LNCAP (cell line): ENCODE data around the gene USP7.

ENCODE experiments used
- TF ChIP-seq, protein P1 (sequence below): fragments of 450-650 bp; IDR thresholded peaks from 2 replicates; pipeline ENCODE4 v1.5.1; 2017; ENCODE audit warnings: mild to moderate bottlenecking

Gene USP7

DNA sequence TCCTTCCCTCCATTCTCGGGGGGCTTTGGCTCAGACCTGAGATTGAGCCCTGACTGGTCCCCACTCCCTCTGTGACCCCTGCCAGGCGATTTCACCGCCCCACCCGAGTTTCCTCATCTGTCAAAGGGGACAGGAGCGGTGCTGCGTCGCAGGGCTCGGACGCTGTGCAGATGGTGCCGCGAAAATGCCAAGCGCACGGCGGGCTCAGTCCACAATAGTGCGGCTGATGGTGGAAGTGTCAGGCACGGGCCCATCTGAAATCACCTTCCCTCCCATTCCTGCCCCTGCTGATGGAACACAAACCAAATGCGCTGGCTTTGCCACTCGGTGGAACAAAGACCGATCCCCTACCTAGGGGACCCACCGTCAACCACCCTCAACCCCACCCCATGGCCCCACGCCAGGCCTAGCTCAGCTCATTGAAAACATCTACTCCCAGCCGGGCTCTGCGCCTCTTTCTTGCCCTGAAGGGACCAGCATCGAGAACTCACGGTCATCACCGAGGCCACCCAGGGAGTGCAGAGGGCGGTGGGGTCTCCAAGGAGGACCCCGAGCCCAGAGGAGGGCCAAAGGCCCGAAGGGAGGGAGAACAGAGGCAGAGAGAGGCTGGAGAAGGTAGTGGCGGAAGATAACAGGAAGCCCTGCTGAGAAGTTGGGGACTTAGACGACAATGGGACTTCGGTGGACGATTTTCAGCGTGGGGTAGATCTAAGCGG, 96.3 kb downstream of the USP7 start:
- TF ChIP-seq, protein P1, sequence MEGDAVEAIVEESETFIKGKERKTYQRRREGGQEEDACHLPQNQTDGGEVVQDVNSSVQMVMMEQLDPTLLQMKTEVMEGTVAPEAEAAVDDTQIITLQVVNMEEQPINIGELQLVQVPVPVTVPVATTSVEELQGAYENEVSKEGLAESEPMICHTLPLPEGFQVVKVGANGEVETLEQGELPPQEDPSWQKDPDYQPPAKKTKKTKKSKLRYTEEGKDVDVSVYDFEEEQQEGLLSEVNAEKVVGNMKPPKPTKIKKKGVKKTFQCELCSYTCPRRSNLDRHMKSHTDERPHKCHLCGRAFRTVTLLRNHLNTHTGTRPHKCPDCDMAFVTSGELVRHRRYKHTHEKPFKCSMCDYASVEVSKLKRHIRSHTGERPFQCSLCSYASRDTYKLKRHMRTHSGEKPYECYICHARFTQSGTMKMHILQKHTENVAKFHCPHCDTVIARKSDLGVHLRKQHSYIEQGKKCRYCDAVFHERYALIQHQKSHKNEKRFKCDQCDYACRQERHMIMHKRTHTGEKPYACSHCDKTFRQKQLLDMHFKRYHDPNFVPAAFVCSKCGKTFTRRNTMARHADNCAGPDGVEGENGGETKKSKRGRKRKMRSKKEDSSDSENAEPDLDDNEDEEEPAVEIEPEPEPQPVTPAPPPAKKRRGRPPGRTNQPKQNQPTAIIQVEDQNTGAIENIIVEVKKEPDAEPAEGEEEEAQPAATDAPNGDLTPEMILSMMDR, result no peak

DNA sequence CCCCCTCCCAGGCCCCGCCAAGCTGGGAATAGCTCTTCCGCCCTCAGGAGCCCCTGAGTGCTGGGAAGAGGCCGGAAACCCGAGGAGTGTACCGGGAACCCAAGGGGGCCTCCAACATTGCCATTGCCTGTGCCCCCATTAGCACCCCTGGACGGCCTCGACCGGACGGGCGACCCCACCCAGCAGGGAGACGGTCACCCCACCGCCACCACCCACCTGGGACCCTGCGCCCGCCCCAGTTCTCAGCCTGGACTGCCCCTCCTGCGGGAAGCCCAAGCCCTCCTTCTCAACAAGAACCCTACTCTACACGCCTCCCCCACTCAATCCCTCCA, 96.9 kb downstream of the USP7 start:
- TF ChIP-seq, protein P1, result no peak

DNA sequence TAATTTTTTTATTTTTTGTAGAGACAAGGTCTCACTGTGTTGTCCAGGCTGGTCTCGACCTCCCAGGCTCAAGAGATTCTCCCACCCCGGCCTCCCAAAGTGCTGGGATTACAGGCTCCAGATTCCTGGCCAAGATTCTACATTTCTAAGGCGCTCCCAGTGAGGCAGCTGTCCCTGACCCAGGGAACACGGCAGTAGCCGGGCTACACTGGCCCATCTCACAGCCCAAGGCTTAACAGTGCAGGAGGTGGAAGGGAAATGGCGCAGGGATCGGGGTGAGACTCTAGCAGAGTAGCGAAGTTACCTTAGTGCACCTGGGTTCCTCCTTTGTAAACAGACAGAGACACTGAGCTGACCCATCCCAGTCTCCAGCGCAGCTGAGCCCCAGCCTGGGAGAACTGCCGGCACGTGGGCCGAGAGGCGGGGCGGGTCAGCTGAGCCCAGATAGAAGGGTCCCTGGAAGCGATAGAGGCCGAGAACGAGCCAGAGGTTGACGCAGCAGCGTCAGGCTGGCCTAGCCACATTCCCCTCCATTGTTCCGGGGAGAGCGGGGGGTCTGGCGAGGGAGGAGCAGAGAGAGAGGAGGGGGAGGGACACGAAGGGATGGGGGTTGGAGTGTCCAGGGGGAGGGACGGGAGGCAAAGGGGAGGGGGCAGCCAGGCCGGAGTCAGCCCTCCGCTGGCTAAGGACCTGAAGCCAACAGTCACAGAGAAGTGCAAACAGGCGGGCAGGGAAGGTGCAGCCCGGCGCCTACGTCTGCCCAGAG, 97.4 kb downstream of the USP7 start:
- TF ChIP-seq, protein P1, result no peak

DNA sequence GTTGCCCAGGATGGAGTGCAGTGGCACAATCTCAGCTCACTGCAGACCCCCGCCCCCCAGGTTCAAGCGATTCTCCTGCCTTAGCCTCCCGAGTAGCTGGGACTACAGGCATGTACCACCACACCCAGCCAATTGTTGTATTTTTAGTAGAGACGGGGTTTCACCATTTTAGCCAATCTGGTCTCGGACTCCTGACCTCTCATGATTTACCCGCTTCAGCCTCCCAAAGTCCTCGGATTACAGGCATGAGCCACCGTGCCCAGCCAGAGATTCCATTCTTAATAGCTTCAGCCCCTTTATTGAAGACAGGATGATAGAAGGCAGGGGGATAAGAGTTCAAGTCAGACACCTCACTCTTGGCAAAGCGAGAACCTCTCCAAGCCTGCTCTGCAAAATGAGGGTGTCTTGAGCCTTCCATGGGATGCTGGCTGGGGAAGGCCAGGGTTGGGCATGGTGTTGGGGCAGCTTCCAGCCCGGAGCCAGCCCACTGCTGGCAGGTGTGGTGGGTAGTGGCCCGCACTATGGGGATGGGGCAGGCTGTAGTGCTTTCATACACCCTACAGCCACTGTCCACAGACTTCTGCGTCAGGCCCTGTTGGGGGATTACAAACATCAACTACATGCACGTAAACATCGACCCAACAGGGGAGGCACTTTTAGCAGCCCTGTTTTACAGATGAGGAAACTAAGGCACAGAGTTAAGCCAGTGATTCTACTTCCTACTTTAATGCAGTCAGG, 98.4 kb downstream of the USP7 start:
- TF ChIP-seq, protein P1, result no peak

DNA sequence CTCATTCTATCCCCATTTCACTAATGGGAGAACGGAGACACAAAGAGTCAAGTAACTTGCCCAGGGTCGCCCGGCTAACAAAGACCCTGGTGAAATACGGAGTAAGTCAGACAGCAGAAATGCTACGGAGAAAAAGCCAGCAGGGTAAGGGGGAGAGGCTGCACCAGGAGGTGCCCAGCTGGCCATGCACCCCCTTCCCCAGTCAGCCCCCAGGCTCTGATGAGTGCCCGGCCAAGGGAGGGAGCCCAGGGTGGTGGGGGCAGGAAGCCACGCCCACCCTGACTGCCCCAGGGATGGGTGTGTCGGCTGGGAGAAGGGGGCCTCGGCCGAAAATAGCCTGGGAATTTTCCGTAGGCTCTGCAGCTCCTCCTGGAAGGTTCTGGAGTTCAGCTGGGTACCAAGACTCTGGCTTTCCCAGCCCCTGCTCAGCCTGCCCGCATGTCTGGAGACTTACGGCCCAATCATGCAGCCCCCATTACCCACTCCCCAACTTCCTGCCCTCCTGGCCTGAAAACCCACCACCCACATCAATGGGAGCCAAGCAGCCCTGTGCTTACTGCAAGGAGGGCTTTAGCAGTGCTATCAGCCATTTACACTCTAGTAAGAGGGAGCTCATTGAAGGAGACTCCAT, 99.1 kb downstream of the USP7 start:
- TF ChIP-seq, protein P1, result no peak

DNA sequence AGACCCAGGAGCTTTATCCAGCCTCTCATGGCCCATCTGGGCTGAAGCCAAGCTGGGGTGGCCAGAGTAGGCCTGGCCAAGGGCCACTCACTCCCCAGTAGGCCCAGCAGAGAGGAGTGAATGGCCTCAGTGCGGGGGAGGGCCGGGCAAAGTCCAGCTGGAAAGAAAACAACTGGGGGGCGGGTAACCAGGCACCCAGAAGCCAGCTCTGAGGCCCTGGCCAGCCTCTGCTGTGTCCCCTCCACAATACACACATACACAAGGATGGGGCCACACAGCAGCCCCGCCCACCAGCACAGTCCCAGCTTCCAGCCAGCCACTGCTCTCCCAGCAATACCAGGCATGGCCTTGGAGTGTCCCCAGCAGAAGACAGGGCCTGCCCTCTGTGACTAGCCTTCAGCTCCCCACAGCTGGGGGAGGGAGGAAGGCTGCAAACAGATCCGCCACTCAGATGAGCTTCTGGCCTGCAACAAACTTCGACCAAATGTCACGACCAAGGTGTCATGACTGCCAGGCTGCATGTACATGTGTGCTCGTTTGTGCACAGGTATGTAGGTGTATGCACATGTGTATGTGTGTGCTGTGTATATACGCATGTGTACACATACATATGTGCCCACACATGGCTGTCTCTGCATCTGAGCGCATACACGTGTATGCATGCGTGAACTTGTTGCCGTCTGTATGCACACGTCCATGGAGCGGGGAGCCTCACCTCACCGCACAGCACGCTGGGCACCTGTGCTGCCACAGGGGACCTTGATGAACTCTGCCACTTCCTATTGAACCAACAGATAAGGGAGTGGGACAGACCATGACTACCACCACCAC, 99.9 kb downstream of the USP7 start:
- TF ChIP-seq, protein P1, result no peak
